Neural progenitor cell (in vitro differentiated cells): ENCODE data around the gene TRAF1. TPM values are rescaled to one million over a fixed set of nuclear protein-coding genes. Genes with fewer than 3 reads are reported as not detected.

Experiments
- DNase-seq: peaks from one replicate; pipeline ENCODE4 v3.0.0-alpha.2; 2016; ENCODE audit warnings: low spot score
- H2AFZ ChIP-seq: fragments of 200-600 bp; sonication (generic); replicated peaks from 2 replicates; pipeline ENCODE4 v1.6.1; 2016; ENCODE audit warnings: antibody characterized with exemption
- H3F3A ChIP-seq: fragments of 200-600 bp; sonication (generic); 2 replicates; pipeline ENCODE4 v1.6.1; 2016; ENCODE audit warnings: antibody characterized with exemption, low read depth
- H3K27ac ChIP-seq: fragments of 200-600 bp; sonication (generic); 2 replicates; pipeline ENCODE4 v1.5.1; 2016; ENCODE audit warnings: mild to moderate bottlenecking
- H3K27me3 ChIP-seq: fragments of 200-600 bp; sonication (generic); 2 replicates; pipeline ENCODE4 v1.6.1; 2016; ENCODE audit warnings: mild to moderate bottlenecking, moderate library complexity
- H3K36me3 ChIP-seq: fragments of 200-600 bp; sonication (generic); 2 replicates; pipeline ENCODE4 v1.5.1; 2016
- H3K4me1 ChIP-seq: fragments of 200-600 bp; sonication (generic); 2 replicates; pipeline ENCODE4 v1.6.1; 2016; ENCODE audit warnings: mixed run types
- H3K4me2 ChIP-seq: fragments of 200-600 bp; sonication (generic); 2 replicates; pipeline ENCODE4 v1.6.1; 2016
- H3K4me3 ChIP-seq: fragments of 200-600 bp; sonication (generic); 2 replicates; pipeline ENCODE4 v1.5.1; 2016
- H3K79me2 ChIP-seq: fragments of 200-600 bp; sonication (generic); 2 replicates; pipeline ENCODE4 v1.6.1; 2016; ENCODE audit warnings: low read depth
- H3K9ac ChIP-seq: fragments of 200-600 bp; sonication (generic); 2 replicates; pipeline ENCODE4 v1.6.1; 2016
- H3K9me3 ChIP-seq: fragments of 200-600 bp; sonication (generic); 2 replicates; pipeline ENCODE4 v1.5.1; 2016; ENCODE audit warnings: low read depth
- H4K20me1 ChIP-seq: fragments of 200-600 bp; sonication (generic); 2 replicates; pipeline ENCODE4 v1.6.1; 2016; ENCODE audit warnings: low read depth
- H3K27ac Mint-ChIP-seq: 3 replicates; pipeline ENCODE4 v1.8.0; 2021; ENCODE audit warnings: mixed read lengths
- H3K27me3 Mint-ChIP-seq: 2 replicates; pipeline ENCODE4 v1.8.0; 2022; ENCODE audit warnings: low read depth, mild to moderate bottlenecking, inconsistent platforms, moderate library complexity, mixed read lengths; ENCODE audit not compliant: insufficient read depth
- H3K36me3 Mint-ChIP-seq: 3 replicates; pipeline ENCODE4 v1.8.0; 2021; ENCODE audit warnings: mixed read lengths
- H3K4me1 Mint-ChIP-seq: 3 replicates; pipeline ENCODE4 v1.8.0; 2021; ENCODE audit warnings: mixed read lengths
- H3K4me3 Mint-ChIP-seq: 3 replicates; pipeline ENCODE4 v1.8.0; 2021; ENCODE audit warnings: mild to moderate bottlenecking, moderate library complexity, mixed read lengths
- H3K9me3 Mint-ChIP-seq: 3 replicates; pipeline ENCODE4 v1.8.0; 2020; ENCODE audit warnings: mixed read lengths
- EZH2 ChIP-seq: fragments of 200-600 bp; sonication (generic); IDR thresholded peaks from 2 replicates; pipeline ENCODE4 v1.6.1; 2017; ENCODE audit warnings: antibody characterized with exemption, mild to moderate bottlenecking, moderate library complexity
- EZH2phosphoT487 ChIP-seq: fragments of 200-600 bp; sonication (generic); IDR thresholded peaks from 2 replicates; pipeline ENCODE4 v1.6.1; 2017; ENCODE audit warnings: antibody characterized with exemption
- total RNA-seq: library from RNA; depleted of rRNA; stranded (reverse); fragments of >200 nt; gene quantifications from 2 replicates; pipeline ENCODE4 v1.2.3, GENCODE V29; 2015; ENCODE audit warnings: low replicate concordance
- TF ChIP-seq, protein P1 (sequence below): fragments of 200-600 bp; sonication (generic); IDR thresholded peaks from 2 replicates; pipeline ENCODE4 v1.5.1; 2017; ENCODE audit warnings: antibody characterized with exemption, mild to moderate bottlenecking

The TRAF1 gene
- total RNA-seq, 1 donor from 2014 or later = 3.2 TPM

DNA sequence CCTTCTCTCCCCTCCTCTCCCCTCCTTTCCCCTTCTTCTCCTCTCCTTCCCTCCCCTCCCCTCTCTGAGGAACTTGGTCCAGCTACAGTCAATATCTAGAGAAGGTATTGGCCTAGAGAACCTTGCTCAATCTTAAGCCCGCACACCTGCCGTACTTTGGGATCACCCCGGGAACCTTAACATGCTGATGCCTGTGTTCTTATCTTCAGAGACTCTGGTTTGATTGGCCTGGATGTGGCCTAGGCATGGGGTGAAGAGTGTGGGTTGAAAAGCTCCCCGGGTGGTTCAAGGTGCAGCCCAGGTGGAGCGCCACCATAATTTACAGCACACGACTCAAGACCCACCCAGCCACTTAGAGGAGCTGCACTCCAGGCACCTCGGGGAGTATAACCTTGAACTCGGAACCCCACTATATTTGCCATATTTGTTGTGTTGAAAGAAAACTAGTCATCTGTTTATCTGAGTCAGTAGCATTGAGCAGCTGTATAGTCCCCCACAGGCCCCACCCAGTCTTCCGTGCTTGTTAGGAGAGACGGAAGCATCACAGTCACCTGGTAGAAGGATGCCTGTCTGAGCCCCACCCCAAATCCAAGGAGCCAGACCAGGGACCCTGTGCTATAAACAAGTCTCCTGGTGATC, 35.2 kb downstream of the TRAF1 start:
- Mint-ChIP-seq H3K36me3 (no peaks in the 10 kb centered on the region), H3K9me3 (no peaks in the 10 kb centered on the region), H3K4me3 (no peak overlapping the region), H3K27me3 (peaks cover 5% of the 10 kb centered on the region), H3K4me1 (peaks cover 12% of the 10 kb centered on the region), H3K27ac (no peak overlapping the region)
- no peak overlapping the region for H3K27ac ChIP-seq
- H3K27me3 ChIP-seq = peaks cover 19% of the 10 kb centered on the region
- no peaks in the 10 kb centered on the region for H3K9me3 ChIP-seq
- H3K4me3 ChIP-seq = no peak overlapping the region
- no peaks in the 10 kb centered on the region for H3K79me2 ChIP-seq
- no peak overlapping the region for H3K9ac ChIP-seq
- no peaks in the 10 kb centered on the region for H3F3A ChIP-seq
- DNase-seq = no peak
- H3K4me1 ChIP-seq = no peaks in the 10 kb centered on the region
- H3K36me3 ChIP-seq = no peaks in the 10 kb centered on the region
- H3K4me2 ChIP-seq = no peak overlapping the region
- H4K20me1 ChIP-seq = no peaks in the 10 kb centered on the region
- TF ChIP-seq EZH2 (no peak), EZH2phosphoT487 (no peak)
- TF ChIP-seq, protein P1, sequence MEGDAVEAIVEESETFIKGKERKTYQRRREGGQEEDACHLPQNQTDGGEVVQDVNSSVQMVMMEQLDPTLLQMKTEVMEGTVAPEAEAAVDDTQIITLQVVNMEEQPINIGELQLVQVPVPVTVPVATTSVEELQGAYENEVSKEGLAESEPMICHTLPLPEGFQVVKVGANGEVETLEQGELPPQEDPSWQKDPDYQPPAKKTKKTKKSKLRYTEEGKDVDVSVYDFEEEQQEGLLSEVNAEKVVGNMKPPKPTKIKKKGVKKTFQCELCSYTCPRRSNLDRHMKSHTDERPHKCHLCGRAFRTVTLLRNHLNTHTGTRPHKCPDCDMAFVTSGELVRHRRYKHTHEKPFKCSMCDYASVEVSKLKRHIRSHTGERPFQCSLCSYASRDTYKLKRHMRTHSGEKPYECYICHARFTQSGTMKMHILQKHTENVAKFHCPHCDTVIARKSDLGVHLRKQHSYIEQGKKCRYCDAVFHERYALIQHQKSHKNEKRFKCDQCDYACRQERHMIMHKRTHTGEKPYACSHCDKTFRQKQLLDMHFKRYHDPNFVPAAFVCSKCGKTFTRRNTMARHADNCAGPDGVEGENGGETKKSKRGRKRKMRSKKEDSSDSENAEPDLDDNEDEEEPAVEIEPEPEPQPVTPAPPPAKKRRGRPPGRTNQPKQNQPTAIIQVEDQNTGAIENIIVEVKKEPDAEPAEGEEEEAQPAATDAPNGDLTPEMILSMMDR = no peak
- H2AFZ ChIP-seq = no peak overlapping the region

DNA sequence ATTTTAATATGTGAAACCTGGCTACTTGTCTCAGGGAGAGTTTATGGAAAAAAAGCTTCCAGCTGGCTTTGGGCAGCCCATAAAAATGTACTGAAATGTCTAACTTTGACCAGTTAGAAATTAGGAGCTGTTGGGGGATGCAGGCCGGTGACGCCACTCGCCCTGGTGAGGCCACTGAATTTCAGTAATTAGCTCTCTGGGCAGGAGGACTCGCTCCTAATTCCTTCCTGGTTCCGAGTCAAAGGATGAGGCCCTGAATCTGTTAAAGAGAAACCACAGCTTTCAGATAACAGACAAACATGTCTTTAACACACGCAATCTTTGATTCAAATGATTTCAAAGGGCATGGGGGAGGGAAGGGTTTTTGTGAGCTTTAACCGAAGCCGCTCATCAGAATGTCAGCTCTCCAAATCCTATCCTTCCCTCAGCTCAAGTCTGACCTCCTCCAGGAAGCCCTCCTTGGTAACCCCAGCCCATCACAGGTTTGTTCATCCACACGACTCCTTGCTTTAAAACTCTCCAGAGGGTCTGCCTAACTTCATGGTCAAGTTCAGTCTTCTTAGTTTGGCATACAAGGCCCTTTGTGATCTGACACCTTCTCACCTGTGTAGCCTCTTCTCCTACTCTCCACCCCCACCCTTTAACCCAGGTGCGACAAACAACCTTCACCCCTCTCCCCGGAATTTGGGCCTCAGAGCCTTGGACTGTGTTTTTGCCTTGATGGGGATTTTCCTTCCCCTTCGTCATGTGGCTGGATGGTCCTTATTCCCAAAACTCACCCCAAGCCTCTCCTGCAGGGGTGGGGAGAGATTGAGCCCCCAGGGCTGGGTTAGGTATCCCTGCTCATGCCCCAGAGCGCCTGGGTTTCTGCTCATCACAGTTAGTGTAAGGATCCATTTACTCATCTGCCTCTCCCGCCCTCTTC, 36.0 kb downstream of the TRAF1 start:
- Mint-ChIP-seq H3K4me3 (no peak overlapping the region), H3K4me1 (peaks cover 19% of the 10 kb centered on the region), H3K9me3 (no peaks in the 10 kb centered on the region), H3K27me3 (peaks cover 5% of the 10 kb centered on the region), H3K27ac (no peak overlapping the region), H3K36me3 (no peaks in the 10 kb centered on the region)
- peaks cover 19% of the 10 kb centered on the region for H3K27me3 ChIP-seq
- H3K9me3 ChIP-seq = no peaks in the 10 kb centered on the region
- no peak overlapping the region for H3K4me3 ChIP-seq
- TF ChIP-seq, protein P1 = no peak
- TF ChIP-seq EZH2phosphoT487 = no peak
- no peak for TF ChIP-seq EZH2
- no peak overlapping the region for H3K27ac ChIP-seq
- peaks cover 5% of the 10 kb centered on the region for H3K4me1 ChIP-seq
- H3K9ac ChIP-seq = no peak overlapping the region
- peak overlapping the region; percentile 45 for H2AFZ ChIP-seq
- no peaks in the 10 kb centered on the region for H3K79me2 ChIP-seq
- H4K20me1 ChIP-seq = no peaks in the 10 kb centered on the region
- no peak for DNase-seq
- H3K4me2 ChIP-seq = no peak overlapping the region
- H3F3A ChIP-seq = peaks cover 6% of the 10 kb centered on the region
- no peaks in the 10 kb centered on the region for H3K36me3 ChIP-seq

DNA sequence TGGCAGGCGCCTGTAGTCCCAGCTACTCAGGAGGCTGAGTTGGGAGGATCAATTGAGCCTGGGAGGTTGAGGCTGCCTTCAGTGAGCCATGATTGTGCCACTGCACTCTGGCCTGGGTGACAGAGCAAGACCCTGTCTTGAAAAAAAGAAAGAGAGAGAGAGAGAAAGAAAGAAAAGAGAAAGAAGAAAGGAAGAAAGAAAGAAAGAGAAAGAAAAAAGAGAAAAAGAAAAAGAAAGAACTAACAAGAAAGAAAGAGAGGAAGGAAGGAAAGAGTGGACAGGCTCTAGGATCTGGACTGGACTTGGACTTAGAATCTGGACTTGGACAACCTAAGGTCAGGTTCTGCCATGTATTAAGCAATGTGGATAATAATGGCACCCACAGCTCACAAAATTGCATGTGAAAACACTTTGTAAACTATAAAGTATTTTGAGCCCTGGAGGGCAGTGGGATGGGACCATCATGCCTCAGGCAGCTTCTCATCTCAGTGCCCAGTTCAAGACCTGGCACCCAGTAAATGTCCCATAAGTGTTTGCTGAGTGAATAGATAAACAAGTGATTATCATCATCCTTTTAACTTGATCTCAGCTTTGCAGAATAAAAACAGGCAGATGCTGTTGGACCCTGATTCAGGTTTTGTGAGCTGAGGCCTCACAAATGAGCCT, 36.9 kb downstream of the TRAF1 start:
- Histone ChIP-seq H4K20me1 (no peaks in the 10 kb centered on the region), H2AFZ (no peak overlapping the region), H3K9ac (no peak overlapping the region), H3K4me3 (no peak overlapping the region), H3K27me3 (peaks cover 10% of the 10 kb centered on the region), H3K4me2 (no peak overlapping the region), H3K9me3 (no peaks in the 10 kb centered on the region), H3K79me2 (no peaks in the 10 kb centered on the region), H3K36me3 (no peaks in the 10 kb centered on the region), H3K4me1 (peaks cover 5% of the 10 kb centered on the region), H3K27ac (no peak overlapping the region), H3F3A (peaks cover 7% of the 10 kb centered on the region)
- H3K27ac Mint-ChIP-seq = no peak overlapping the region
- H3K4me3 Mint-ChIP-seq = no peak overlapping the region
- peaks cover 21% of the 10 kb centered on the region for H3K4me1 Mint-ChIP-seq
- H3K36me3 Mint-ChIP-seq = no peaks in the 10 kb centered on the region
- DNase-seq = no peak
- no peak for TF ChIP-seq EZH2phosphoT487
- no peak for TF ChIP-seq EZH2
- TF ChIP-seq, protein P1 = no peak
- H3K9me3 Mint-ChIP-seq = no peaks in the 10 kb centered on the region
- peaks cover 2% of the 10 kb centered on the region for H3K27me3 Mint-ChIP-seq
